ENCODE results near the gene MYO5A.

The MYO5A gene

DNA sequence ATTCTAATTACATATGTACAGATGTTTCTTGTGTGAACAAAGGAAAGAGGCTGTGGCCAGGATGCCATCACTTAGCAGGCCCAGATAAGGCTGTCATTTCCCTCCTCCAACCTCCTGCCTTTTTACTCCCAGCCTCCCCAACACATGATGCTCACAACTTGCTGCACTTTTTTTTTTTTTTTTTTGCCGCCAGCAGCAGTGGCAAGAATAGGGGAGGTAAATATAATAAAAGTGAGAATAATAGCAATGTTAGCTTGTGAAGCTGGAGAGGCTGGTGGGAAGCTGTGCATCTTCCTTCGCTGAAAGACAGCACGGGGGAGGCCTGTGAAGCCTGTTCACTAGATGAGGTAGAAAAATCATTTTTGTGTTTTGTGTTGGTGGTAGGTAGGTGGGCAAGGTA lies 190.6 kb downstream of the MYO5A start:
- TF ChIP-seq, protein P1, sequence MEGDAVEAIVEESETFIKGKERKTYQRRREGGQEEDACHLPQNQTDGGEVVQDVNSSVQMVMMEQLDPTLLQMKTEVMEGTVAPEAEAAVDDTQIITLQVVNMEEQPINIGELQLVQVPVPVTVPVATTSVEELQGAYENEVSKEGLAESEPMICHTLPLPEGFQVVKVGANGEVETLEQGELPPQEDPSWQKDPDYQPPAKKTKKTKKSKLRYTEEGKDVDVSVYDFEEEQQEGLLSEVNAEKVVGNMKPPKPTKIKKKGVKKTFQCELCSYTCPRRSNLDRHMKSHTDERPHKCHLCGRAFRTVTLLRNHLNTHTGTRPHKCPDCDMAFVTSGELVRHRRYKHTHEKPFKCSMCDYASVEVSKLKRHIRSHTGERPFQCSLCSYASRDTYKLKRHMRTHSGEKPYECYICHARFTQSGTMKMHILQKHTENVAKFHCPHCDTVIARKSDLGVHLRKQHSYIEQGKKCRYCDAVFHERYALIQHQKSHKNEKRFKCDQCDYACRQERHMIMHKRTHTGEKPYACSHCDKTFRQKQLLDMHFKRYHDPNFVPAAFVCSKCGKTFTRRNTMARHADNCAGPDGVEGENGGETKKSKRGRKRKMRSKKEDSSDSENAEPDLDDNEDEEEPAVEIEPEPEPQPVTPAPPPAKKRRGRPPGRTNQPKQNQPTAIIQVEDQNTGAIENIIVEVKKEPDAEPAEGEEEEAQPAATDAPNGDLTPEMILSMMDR (IDR thresholded peaks at IDR 0.05; ENCODE audit: low read depth, low read length, missing control alignments) = no peak
- no peak for DNase-seq (ENCODE audit: extremely low read depth, low read depth)
- H3K4me3 ChIP-seq (replicated peaks; ENCODE audit: low read depth, low read length) = no peak overlapping the region

DNA sequence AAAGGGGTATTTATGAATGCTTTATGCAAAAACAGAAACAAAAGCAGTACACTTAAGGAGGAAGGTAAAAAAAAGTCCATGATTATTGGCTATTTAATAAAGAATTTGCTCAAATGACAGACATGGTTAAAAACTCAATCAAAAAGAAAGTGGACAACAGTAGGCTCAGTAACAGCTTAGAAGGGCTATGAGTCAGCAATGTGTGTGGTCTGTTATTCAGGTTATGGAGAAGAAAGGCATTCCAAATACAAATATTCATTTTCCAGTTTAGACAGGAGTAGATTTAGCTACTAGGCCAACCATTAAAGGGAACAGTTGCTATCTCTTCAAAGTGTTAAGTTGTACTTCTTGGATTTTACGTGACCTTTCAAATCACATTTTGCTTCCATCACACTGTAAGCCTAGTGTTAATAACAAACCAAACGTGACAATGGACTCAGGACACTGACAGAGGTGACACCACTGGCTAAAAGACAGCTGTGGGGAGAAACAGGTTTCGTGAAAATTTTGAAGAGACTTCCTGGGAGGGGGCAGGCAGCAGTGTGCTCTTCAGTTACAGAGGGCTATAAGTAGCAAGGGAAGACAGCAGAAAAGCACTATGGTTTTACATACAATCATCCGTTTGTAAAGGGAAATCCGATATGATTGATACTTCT lies 191.4 kb downstream of the MYO5A start:
- DNase-seq (ENCODE audit: extremely low read depth, low read depth) = no peak
- no peak overlapping the region for H3K4me3 ChIP-seq (replicated peaks; ENCODE audit: low read depth, low read length)
- TF ChIP-seq, protein P1 (IDR thresholded peaks at IDR 0.05; ENCODE audit: low read depth, low read length, missing control alignments) = no peak

DNA sequence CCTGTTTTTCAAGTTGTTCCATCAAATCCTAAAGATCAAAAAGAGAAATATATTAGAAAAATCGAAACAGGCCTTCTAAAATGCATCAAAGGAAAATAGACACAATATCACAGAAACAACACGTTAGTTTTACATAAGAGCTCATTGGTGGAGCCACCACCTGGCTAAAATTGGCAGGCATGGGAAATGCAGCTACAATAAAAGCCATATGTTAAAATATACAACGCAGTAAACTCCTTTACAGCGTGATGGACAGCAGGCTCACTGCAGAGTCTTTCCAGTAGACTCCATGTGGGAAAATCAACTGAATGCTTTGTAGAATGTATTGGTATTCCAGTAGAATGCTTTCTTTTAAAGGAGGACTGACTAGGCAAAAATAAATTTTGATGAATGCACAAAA lies 192.2 kb downstream of the MYO5A start:
- DNase-seq (ENCODE audit: extremely low read depth, low read depth) = no peak
- TF ChIP-seq, protein P1 (IDR thresholded peaks at IDR 0.05; ENCODE audit: low read depth, low read length, missing control alignments) = no peak
- no peak overlapping the region for H3K4me3 ChIP-seq (replicated peaks; ENCODE audit: low read depth, low read length)

DNA sequence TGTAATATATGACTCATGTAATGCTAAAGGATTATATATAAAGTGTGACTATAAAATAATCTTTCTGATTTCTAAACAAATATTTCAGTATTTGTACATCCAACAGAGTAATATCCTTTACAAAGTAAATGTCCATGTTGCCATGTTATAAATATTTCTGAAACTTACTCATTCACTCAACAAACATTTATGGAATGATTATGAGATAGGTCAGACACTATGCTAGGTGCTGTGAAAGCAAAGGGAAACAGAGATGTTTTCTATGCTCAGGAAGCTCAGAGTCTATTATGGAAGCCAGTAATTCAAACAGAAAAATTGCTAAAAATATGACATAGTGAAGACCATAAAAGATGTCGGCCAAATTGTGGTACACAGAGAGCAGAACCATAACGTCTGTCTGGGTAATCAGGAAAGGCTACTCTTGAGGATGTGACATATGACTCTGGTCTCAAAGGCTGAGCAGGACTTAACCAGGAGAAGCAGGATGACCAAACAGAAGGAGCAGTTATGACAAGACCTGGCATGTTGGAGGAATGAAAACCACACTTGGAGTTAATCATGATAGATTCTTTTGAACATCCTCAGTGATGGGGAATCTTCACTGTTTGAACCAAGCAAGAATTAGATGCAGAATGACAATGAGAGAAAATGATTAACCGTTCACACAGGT lies 194.1 kb downstream of the MYO5A start:
- no peak for DNase-seq (ENCODE audit: extremely low read depth, low read depth)
- TF ChIP-seq, protein P1 (IDR thresholded peaks at IDR 0.05; ENCODE audit: low read depth, low read length, missing control alignments) = no peak
- no peak overlapping the region for H3K4me3 ChIP-seq (replicated peaks; ENCODE audit: low read depth, low read length)

DNA sequence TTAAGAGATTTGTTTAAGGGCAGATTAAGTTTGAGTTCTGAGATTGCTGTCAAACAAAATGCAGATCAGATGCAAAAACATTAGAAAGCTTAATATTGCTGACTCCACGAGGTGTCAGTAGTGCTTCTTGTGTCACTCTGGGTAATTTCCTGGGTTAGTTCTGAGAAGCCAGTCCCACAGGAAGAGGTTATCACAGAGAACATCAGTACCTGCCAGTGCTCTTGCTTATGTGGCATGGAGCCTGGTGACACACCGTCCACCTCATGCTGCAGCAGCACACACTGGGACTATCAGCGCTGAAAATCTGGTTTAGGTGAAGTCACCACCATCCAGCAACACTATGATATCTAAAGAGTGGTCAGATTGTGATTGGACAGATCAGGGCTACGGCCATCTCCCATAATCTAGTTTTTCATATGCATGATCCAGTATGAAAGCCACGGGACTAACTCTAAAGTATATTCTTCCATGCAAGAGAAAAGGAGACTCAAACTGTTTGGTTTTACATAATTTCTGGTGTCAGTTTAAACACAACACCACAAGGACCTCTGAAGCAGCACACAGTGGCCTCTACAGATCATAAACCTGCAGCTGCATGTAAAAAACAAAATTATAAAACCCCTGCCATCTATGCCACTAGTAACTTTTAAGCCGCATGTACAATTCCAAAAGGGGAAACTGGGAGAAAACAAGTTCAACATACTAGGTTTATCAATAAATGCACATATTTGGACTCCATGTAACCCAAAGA lies 197.0 kb downstream of the MYO5A start:
- no peak overlapping the region for H3K4me3 ChIP-seq (replicated peaks; ENCODE audit: low read depth, low read length)
- TF ChIP-seq, protein P1 (IDR thresholded peaks at IDR 0.05; ENCODE audit: low read depth, low read length, missing control alignments) = peak; percentile 24
- no peak for DNase-seq (ENCODE audit: extremely low read depth, low read depth)

DNA sequence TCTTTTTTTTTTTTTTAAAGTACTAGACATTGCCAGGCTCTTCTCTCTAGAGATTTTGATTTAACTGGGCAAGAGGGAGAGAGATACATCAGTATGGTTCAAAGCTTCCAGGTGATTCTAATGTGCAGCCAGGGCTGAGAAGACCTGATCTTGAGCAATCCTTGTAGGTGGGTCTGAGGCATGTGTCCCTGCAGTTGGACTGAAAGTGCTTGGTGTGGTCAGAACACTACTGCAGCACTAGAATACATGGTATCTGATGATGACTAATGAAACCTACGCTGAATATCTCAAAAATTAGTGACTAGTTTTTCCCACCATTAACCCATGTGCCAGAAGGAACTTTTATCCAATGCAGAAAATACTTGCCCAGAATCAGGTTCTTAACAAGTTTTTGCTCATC lies 198.7 kb downstream of the MYO5A start:
- no peak overlapping the region for H3K4me3 ChIP-seq (replicated peaks; ENCODE audit: low read depth, low read length)
- DNase-seq (ENCODE audit: extremely low read depth, low read depth) = no peak
- TF ChIP-seq, protein P1 (IDR thresholded peaks at IDR 0.05; ENCODE audit: low read depth, low read length, missing control alignments) = no peak
